Transverse colon (tissue), 4 donors: ENCODE measurements around the gene GALNT5. TPM values are rescaled to one million over a fixed set of nuclear protein-coding genes. Genes with fewer than 3 reads are reported as not detected.

ENCODE experiments used
- DNase-seq: peaks from one replicate; pipeline ENCODE4 v3.0.0-alpha.2; 2019
- H3K27ac ChIP-seq, 4 donors: fragments of 200-600 bp; sonication (generic); 2 replicates each; pipeline ENCODE4 v1.5.1; 2016 to 2018; ENCODE audit warnings: inconsistent platforms in 4 of 4
- H3K27me3 ChIP-seq: fragments of 200-600 bp; sonication (generic); 2 replicates; pipeline ENCODE4 v1.5.1; 2017; ENCODE audit warnings: inconsistent platforms
- H3K36me3 ChIP-seq, 4 donors: fragments of 200-600 bp; sonication (generic); 2 replicates each; pipeline ENCODE4 v1.5.1; 2017 to 2019; ENCODE audit warnings: inconsistent platforms in 4 of 4
- H3K4me1 ChIP-seq, 4 donors: fragments of 200-600 bp; sonication (generic); 2 replicates each; pipeline ENCODE4 v1.5.1; 2017 to 2020; ENCODE audit warnings: inconsistent platforms in 4 of 4
- H3K4me3 ChIP-seq, 4 donors: fragments of 200-600 bp; sonication (generic); 1 replicate in 1 of 4; 2 replicates in 3 of 4; pipeline versions ENCODE4 v1.5.1 to v1.6.1; 2017 to 2019; ENCODE audit warnings: inconsistent platforms in 4 of 4
- H3K9me3 ChIP-seq, 2 donors: fragments of 200-600 bp; sonication (generic); 2 replicates each; pipeline ENCODE4 v1.5.1; 2017 to 2019; ENCODE audit warnings: inconsistent platforms in 2 of 2
- CTCF ChIP-seq, 5 experiments: fragments of 200-600 bp in 3 of 5; fragments of 450-650 bp in 2 of 5; sonication (generic) in 3 of 5; IDR thresholded peaks; 1 replicate in 2 of 5; 2 replicates in 3 of 5; pipeline ENCODE4 v1.5.1; 2016 to 2017; ENCODE audit warnings: antibody characterized with exemption in 5 of 5, inconsistent platforms in 3 of 5, mild to moderate bottlenecking in 2 of 5, moderate library complexity in 1 of 5
- EP300 ChIP-seq: sonication (generic); formaldehyde crosslinking; IDR thresholded peaks from one replicate; pipeline ENCODE4 v1.6.1; 2017; ENCODE audit warnings: antibody characterized with exemption, low read depth
- POLR2A ChIP-seq: fragments of 450-650 bp; IDR thresholded peaks from one replicate; pipeline ENCODE4 v1.6.1; 2016; ENCODE audit warnings: antibody characterized with exemption, mild to moderate bottlenecking, moderate library complexity
- POLR2AphosphoS5 ChIP-seq, 3 donors: sonication (generic); formaldehyde crosslinking; IDR thresholded peaks; one replicate each; pipeline ENCODE4 v1.6.1; 2016; ENCODE audit warnings: antibody characterized with exemption in 3 of 3
- WGBS, 2 donors: methylation state at CpG; one replicate each; pipeline ENCODE4 v1.1.5; 2018; ENCODE audit warnings: low coverage in 1 of 2; 5-methylcytosine and 5-hydroxymethylcytosine counted together
- in situ Hi-C, 4 donors: fragments of 200-750 bp; cut with MboI; loops; one replicate each; pipeline versions ENCODE4 v1.15.0 to v1.15.1; 2017; ENCODE audit warnings: low sequenced_read_pairs in 3 of 4, low pct_ligation_motif_present in 1 of 4, low pct_unique_long_range_greater_than_20kb in 1 of 4
- intact Hi-C: fragments of 100-400 bp; cut with DNase I; formaldehyde crosslinking; loops from one replicate; pipeline ENCODE4 v1.15.1; 2023; ENCODE audit warnings: low total_unique reads
- total RNA-seq, 4 donors: library from RNA; depleted of rRNA; stranded (reverse); fragments of >200 nt; gene quantifications; one replicate each; pipeline ENCODE4 v1.1.0, GENCODE V29; 2016

Gene GALNT5
- total RNA-seq, 4 donors from 2014 or later, result 7.5 to 34.0 (median 14.0) TPM

GRCh38 chr2:157281316-157281715 is 23.8 kb downstream of the GALNT5 start:
- intact Hi-C loops, result no loop called here
- H3K4me1 ChIP-seq, result peaks cover 0 to 15% (median 3%) of the 10 kb centered on the region in 4 donors
- H3K27me3 ChIP-seq, result no peaks in the 10 kb centered on the region
- WGBS, 2 donors, result 93% methylated on average over 4 to 6 of the region's 6 CpGs
- H3K27ac ChIP-seq, result no peak overlapping the region
- TF ChIP-seq POLR2A (no peak), CTCF (IDR thresholded peaks at IDR 0.05) (no peak), POLR2AphosphoS5 (IDR thresholded peaks at IDR 0.05) (no peak), EP300 (no peak)
- no peak for DNase-seq
- no peak overlapping the region for H3K4me3 ChIP-seq
- no peaks in the 10 kb centered on the region for H3K36me3 ChIP-seq
- no peaks in the 10 kb centered on the region for H3K9me3 ChIP-seq
- in situ Hi-C loops, result no loop called here

GRCh38 chr2:157283468-157283867 is 26.0 kb downstream of the GALNT5 start:
- TF ChIP-seq EP300 (no peak), POLR2AphosphoS5 (IDR thresholded peaks at IDR 0.05) (no peak), POLR2A (no peak), CTCF (IDR thresholded peaks at IDR 0.05) (no peak)
- 29 to 40% methylated on average over 2 of the region's 2 CpGs for WGBS, 2 donors
- Histone ChIP-seq H3K27me3 (no peaks in the 10 kb centered on the region), H3K27ac (peak overlapping the region in 1 of 4 donors; percentile 15), H3K36me3 (no peaks in the 10 kb centered on the region), H3K4me3 (no peak overlapping the region), H3K9me3 (no peaks in the 10 kb centered on the region), H3K4me1 (peaks cover 0 to 15% (median 3%) of the 10 kb centered on the region in 4 donors)
- in situ Hi-C loops (no loop called here), intact Hi-C loops (no loop called here)
- peak; percentile 67 for DNase-seq

- no peak overlapping the region for H3K4me3 ChIP-seq
- no peaks in the 10 kb centered on the region for H3K36me3 ChIP-seq
- H3K27ac ChIP-seq, result no peak overlapping the region
- no peak for DNase-seq
- H3K4me1 ChIP-seq, result peaks cover 0 to 15% (median 4%) of the 10 kb centered on the region in 4 donors
- 83 to 100% methylated on average over 1 of the region's 1 CpG for WGBS, 2 donors
- intact Hi-C loops, result no loop called here
- no peaks in the 10 kb centered on the region for H3K9me3 ChIP-seq
- in situ Hi-C loops, result no loop called here
- H3K27me3 ChIP-seq, result no peaks in the 10 kb centered on the region
- TF ChIP-seq CTCF (IDR thresholded peaks at IDR 0.05), result no peak
- no peak for TF ChIP-seq POLR2A
- no peak for TF ChIP-seq EP300
- TF ChIP-seq POLR2AphosphoS5 (IDR thresholded peaks at IDR 0.05), result no peak
Observed at GRCh38 chr2:157287160-157287559, 29.7 kb downstream of the GALNT5 start.

GRCh38 chr2:157290525-157290924 is 33.0 kb downstream of the GALNT5 start:
- no peak for DNase-seq
- no peaks in the 10 kb centered on the region for H3K36me3 ChIP-seq
- H3K27me3 ChIP-seq, result no peaks in the 10 kb centered on the region
- H3K9me3 ChIP-seq, result no peaks in the 10 kb centered on the region
- no peak for TF ChIP-seq POLR2AphosphoS5 (IDR thresholded peaks at IDR 0.05)
- TF ChIP-seq POLR2A, result no peak
- no peak for TF ChIP-seq EP300
- TF ChIP-seq CTCF (IDR thresholded peaks at IDR 0.05), result no peak
- 71 to 98% methylated on average over 1 to 2 of the region's 2 CpGs for whole genome bisulfite sequencing, 2 donors
- no peak overlapping the region for H3K27ac ChIP-seq
- intact Hi-C loops (loop anchor here (2.0 kb wide), 1 partner anchor 70 kb away; no protein-coding TSS in a partner anchor), in situ Hi-C loops (loop anchor here in 1 of 4 donors (10.0 kb wide), 1 partner anchor 714 kb away; no protein-coding TSS in a partner anchor)
- H3K4me1 ChIP-seq, result peaks cover 0 to 7% (median 3%) of the 10 kb centered on the region in 4 donors
- H3K4me3 ChIP-seq, result no peak overlapping the region
